NCI-H146 treated with DMSO at 0.1 percent for 48 hours (cell line): ENCODE measurements around the gene CPVL.
A peak's percentile ranks its signal among the peaks of the same experiment; 100 is the strongest.
"Not testable (repeated sequence)": the region's sequence is repeated elsewhere in the genome, so short reads cannot be mapped to it uniquely, and the experiment has no call there.

Experiments
- DNase-seq: peaks from one replicate; lab custom pipeline; 2025; ENCODE audit not compliant: unreplicated experiment; lab: John Stamatoyannopoulos, UW

Gene CPVL

GRCh38 chr7:29120955-29121354 lies 25.4 kb downstream of the CPVL start:
- no peak for DNase-seq

GRCh38 chr7:29119538-29119937 lies 26.8 kb downstream of the CPVL start:
- no peak for DNase-seq

- no peak for DNase-seq
These were observed 29.8 kb downstream of the CPVL start for GRCh38 chr7:29116361-29117200.

- no peak for DNase-seq
These were observed 30.6 kb downstream of the CPVL start for GRCh38 chr7:29115753-29116152.

GRCh38 chr7:29115130-29115687 lies 31.1 kb downstream of the CPVL start:
- DNase-seq: no peak

- not testable (repeated sequence) for DNase-seq
These were observed 32.1 kb downstream of the CPVL start for GRCh38 chr7:29114266-29114665.

GRCh38 chr7:29113384-29114102 lies 32.8 kb downstream of the CPVL start:
- no peak for DNase-seq

GRCh38 chr7:29112721-29113120 lies 33.6 kb downstream of the CPVL start:
- no peak for DNase-seq

GRCh38 chr7:29109899-29110298 lies 36.4 kb downstream of the CPVL start:
- DNase-seq: no peak

- no peak for DNase-seq
These were observed 37.0 kb downstream of the CPVL start for GRCh38 chr7:29109358-29109757.

- DNase-seq: no peak
These were observed 39.3 kb downstream of the CPVL start for GRCh38 chr7:29107056-29107455.

- DNase-seq: no peak
These were observed 39.7 kb downstream of the CPVL start for GRCh38 chr7:29106669-29106988.

- DNase-seq: peak; percentile 43
These were observed 40.3 kb downstream of the CPVL start for GRCh38 chr7:29105752-29106668.

GRCh38 chr7:29105191-29105590 lies 41.1 kb downstream of the CPVL start:
- no peak for DNase-seq

- DNase-seq: peak; percentile 40
These were observed 43.7 kb downstream of the CPVL start for GRCh38 chr7:29102558-29103151.

- DNase-seq: no peak
These were observed 45.4 kb downstream of the CPVL start for GRCh38 chr7:29100924-29101323.

GRCh38 chr7:29099896-29100847 lies 46.2 kb downstream of the CPVL start:
- DNase-seq: no peak

- no peak for DNase-seq
These were observed 49.9 kb downstream of the CPVL start for GRCh38 chr7:29096446-29096730.

- no peak for DNase-seq
These were observed 50.5 kb downstream of the CPVL start for GRCh38 chr7:29095631-29096445.
